ENCODE measurements around the gene IBTK. TPM values are rescaled to one million over a fixed set of nuclear protein-coding genes. Genes with fewer than 3 reads are reported as not detected.

Gene IBTK, protein sequence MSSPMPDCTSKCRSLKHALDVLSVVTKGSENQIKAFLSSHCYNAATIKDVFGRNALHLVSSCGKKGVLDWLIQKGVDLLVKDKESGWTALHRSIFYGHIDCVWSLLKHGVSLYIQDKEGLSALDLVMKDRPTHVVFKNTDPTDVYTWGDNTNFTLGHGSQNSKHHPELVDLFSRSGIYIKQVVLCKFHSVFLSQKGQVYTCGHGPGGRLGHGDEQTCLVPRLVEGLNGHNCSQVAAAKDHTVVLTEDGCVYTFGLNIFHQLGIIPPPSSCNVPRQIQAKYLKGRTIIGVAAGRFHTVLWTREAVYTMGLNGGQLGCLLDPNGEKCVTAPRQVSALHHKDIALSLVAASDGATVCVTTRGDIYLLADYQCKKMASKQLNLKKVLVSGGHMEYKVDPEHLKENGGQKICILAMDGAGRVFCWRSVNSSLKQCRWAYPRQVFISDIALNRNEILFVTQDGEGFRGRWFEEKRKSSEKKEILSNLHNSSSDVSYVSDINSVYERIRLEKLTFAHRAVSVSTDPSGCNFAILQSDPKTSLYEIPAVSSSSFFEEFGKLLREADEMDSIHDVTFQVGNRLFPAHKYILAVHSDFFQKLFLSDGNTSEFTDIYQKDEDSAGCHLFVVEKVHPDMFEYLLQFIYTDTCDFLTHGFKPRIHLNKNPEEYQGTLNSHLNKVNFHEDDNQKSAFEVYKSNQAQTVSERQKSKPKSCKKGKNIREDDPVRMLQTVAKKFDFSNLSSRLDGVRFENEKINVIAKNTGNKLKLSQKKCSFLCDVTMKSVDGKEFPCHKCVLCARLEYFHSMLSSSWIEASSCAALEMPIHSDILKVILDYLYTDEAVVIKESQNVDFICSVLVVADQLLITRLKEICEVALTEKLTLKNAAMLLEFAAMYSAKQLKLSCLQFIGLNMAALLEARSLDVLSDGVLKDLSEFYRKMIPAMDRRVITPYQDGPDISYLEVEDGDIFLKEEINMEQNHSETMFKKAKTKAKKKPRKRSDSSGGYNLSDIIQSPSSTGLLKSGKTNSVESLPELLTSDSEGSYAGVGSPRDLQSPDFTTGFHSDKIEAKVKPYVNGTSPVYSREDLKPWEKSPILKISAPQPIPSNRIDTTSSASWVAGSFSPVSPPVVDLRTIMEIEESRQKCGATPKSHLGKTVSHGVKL (N-terminal part only)
- total RNA-seq (2021) (20.4 to 24.1 TPM (median 21.0 TPM) in 3 replicates), Bru-seq, nascent RNA (percentile 84 among the genes with signal in this experiment)
- long read RNA-seq, experiment 1, full-length matches to known transcripts = 49 of 110 reads
- long read RNA-seq, experiment 1, partial matches to known transcripts = 25 of 110 reads
- long read RNA-seq, experiment 1, other reads (novel, unspliced or antisense) = 36 of 110 reads
- long read RNA-seq, experiment 2, full-length matches to known transcripts = 5 of 34 reads
- long read RNA-seq, experiment 2, partial matches to known transcripts = 16 of 34 reads
- long read RNA-seq, experiment 2, other reads (novel, unspliced or antisense) = 13 of 34 reads
- long read RNA-seq, experiment 3, partial matches to known transcripts = 13 of 13 reads
- long read RNA-seq, experiment 3, other reads (novel, unspliced or antisense) = 0 of 13 reads

DNA sequence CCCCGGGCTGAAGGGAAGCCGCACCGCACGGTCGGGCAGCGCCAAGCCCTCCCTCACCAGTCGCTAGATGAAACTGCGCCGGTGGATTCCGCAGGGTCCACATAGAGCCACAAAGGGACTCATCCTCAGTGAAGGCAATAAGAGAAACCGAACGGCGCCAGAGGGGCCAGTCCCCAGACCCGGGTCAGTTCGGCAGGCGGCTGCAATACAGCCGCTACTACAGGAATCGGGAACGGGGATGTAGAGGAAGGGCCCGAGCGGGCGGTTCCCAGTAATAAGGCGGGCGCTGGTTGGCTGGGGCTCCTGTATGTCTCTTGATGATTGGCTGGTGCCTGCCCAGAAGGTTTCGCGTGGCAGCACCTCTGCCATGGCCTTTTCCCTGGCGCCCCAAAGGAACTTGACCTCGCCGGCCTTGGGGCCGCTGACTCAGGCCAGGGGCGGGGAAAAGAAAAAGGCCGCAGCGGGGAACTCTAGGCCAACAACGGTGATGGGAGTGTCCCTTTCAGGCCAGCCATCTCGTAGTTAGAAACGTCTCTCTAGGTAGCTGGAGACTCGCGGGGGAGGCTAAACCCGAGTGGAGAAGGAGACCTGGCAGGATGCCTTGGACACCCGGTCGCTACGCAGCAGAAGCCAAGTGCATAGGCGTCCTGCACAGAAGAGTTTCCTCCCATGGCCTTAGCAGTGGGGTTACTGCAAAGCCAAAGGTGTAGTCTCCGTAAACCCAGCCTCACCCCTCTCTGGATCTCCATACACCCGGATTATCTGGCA, at the start of gene IBTK:
Gene IBTK, minus strand, starts transcription at position 240 of the 768 bp plus-strand sequence. CDS start 7,258 bp downstream, outside the sequence.
- peaks cover 12% of the 10 kb centered on the region for H3K36me3 Mint-ChIP-seq
- ATAC-seq (peak; percentile 89), DNase-seq (ENCODE audit: low spot score) (peak; percentile 91)
- TF ChIP-seq ZNF121 (CRISPR knock-in tag; IDR thresholded peaks at IDR 0.05) = no peak
- no peak for TF ChIP-seq SOX15 (CRISPR knock-in tag; IDR thresholded peaks at IDR 0.05)
- TF ChIP-seq ZNF263 (CRISPR knock-in tag; IDR thresholded peaks at IDR 0.05; ENCODE audit: low read depth) = 0 out of 2 replicates have a peak, but pooled peaks have one; percentile 39
- peak; percentile 88 for TF ChIP-seq NFYB (CRISPR knock-in tag; conservative IDR thresholded peaks at IDR 0.05; ENCODE audit: low read depth)
- TF ChIP-seq SP1 (CRISPR knock-in tag; conservative IDR thresholded peaks at IDR 0.05) = peak; percentile 80
- TF ChIP-seq, protein P1, sequence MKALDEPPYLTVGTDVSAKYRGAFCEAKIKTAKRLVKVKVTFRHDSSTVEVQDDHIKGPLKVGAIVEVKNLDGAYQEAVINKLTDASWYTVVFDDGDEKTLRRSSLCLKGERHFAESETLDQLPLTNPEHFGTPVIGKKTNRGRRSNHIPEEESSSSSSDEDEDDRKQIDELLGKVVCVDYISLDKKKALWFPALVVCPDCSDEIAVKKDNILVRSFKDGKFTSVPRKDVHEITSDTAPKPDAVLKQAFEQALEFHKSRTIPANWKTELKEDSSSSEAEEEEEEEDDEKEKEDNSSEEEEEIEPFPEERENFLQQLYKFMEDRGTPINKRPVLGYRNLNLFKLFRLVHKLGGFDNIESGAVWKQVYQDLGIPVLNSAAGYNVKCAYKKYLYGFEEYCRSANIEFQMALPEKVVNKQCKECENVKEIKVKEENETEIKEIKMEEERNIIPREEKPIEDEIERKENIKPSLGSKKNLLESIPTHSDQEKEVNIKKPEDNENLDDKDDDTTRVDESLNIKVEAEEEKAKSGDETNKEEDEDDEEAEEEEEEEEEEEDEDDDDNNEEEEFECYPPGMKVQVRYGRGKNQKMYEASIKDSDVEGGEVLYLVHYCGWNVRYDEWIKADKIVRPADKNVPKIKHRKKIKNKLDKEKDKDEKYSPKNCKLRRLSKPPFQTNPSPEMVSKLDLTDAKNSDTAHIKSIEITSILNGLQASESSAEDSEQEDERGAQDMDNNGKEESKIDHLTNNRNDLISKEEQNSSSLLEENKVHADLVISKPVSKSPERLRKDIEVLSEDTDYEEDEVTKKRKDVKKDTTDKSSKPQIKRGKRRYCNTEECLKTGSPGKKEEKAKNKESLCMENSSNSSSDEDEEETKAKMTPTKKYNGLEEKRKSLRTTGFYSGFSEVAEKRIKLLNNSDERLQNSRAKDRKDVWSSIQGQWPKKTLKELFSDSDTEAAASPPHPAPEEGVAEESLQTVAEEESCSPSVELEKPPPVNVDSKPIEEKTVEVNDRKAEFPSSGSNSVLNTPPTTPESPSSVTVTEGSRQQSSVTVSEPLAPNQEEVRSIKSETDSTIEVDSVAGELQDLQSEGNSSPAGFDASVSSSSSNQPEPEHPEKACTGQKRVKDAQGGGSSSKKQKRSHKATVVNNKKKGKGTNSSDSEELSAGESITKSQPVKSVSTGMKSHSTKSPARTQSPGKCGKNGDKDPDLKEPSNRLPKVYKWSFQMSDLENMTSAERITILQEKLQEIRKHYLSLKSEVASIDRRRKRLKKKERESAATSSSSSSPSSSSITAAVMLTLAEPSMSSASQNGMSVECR (CRISPR knock-in tag; IDR thresholded peaks at IDR 0.05; ENCODE audit: borderline replicate concordance) = 0 out of 2 replicates have a peak, but pooled peaks have one; percentile 56
- peak; percentile 23; the same call in 1 of the 2 replicates for TF ChIP-seq CREM (CRISPR knock-in tag; IDR thresholded peaks at IDR 0.05)
- 0 out of 2 replicates have a peak, but pooled peaks have one; percentile 7 for TF ChIP-seq RELA (CRISPR knock-in tag; IDR thresholded peaks at IDR 0.05; ENCODE audit: borderline replicate concordance)
- TF ChIP-seq, protein P2, sequence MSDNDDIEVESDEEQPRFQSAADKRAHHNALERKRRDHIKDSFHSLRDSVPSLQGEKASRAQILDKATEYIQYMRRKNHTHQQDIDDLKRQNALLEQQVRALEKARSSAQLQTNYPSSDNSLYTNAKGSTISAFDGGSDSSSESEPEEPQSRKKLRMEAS (CRISPR knock-in tag; IDR thresholded peaks at IDR 0.05) = peak; percentile 62
- peak; percentile 39; the same call in 1 of the 2 replicates for TF ChIP-seq FOXP1 (CRISPR knock-in tag; IDR thresholded peaks at IDR 0.05; ENCODE audit: borderline replicate concordance)
- TF ChIP-seq SMAD3 (CRISPR knock-in tag; IDR thresholded peaks at IDR 0.05; ENCODE audit: borderline replicate concordance) = 0 out of 2 replicates have a peak, but pooled peaks have one; percentile 41
- TF ChIP-seq, protein P3, sequence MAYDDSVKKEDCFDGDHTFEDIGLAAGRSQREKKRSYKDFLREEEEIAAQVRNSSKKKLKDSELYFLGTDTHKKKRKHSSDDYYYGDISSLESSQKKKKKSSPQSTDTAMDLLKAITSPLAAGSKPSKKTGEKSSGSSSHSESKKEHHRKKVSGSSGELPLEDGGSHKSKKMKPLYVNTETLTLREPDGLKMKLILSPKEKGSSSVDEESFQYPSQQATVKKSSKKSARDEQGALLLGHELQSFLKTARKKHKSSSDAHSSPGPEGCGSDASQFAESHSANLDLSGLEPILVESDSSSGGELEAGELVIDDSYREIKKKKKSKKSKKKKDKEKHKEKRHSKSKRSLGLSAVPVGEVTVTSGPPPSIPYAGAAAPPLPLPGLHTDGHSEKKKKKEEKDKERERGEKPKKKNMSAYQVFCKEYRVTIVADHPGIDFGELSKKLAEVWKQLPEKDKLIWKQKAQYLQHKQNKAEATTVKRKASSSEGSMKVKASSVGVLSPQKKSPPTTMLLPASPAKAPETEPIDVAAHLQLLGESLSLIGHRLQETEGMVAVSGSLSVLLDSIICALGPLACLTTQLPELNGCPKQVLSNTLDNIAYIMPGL (CRISPR knock-in tag; IDR thresholded peaks at IDR 0.05) = peak; percentile 12; the same call in 1 of the 2 replicates
- TF ChIP-seq TP53 (CRISPR knock-in tag; IDR thresholded peaks at IDR 0.05) = peak; percentile 66; the same call in 1 of the 2 replicates
- TF ChIP-seq, protein P4, sequence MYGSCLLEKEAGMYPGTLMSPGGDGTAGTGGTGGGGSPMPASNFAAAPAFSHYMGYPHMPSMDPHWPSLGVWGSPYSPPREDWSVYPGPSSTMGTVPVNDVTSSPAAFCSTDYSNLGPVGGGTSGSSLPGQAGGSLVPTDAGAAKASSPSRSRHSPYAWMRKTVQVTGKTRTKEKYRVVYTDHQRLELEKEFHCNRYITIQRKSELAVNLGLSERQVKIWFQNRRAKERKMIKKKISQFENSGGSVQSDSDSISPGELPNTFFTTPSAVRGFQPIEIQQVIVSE (CRISPR knock-in tag; IDR thresholded peaks at IDR 0.05; ENCODE audit: borderline replicate concordance) = no peak
- 0 out of 2 replicates have a peak, but pooled peaks have one; percentile 39 for TF ChIP-seq MYBL2 (CRISPR knock-in tag; IDR thresholded peaks at IDR 0.05)
- TF ChIP-seq NFE2L1 (CRISPR knock-in tag; IDR thresholded peaks at IDR 0.05) = no peak
- TF ChIP-seq, protein P5, sequence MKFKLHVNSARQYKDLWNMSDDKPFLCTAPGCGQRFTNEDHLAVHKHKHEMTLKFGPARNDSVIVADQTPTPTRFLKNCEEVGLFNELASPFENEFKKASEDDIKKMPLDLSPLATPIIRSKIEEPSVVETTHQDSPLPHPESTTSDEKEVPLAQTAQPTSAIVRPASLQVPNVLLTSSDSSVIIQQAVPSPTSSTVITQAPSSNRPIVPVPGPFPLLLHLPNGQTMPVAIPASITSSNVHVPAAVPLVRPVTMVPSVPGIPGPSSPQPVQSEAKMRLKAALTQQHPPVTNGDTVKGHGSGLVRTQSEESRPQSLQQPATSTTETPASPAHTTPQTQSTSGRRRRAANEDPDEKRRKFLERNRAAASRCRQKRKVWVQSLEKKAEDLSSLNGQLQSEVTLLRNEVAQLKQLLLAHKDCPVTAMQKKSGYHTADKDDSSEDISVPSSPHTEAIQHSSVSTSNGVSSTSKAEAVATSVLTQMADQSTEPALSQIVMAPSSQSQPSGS (CRISPR knock-in tag; IDR thresholded peaks at IDR 0.05; ENCODE audit: borderline replicate concordance, low read depth) = 0 out of 2 replicates have a peak, but pooled peaks have one; percentile 10
- ChIA-PET CTCF (interaction anchor here (0.9 to 1.4 kb wide), 2 partner anchors 116 to 818 kb away, joined by 3 to 6 read pairs; partner anchors contain the start of genes TPBG and UBE3D), POLR2A (interaction anchor here (1.2 kb wide), 1 partner anchor 818 kb away, joined by 5 read pairs; the partner anchor contains the start of gene UBE3D)
- peaks cover 32% of the 10 kb centered on the region for H3K4me1 Mint-ChIP-seq
- peak within 1 kb of the TSS; percentile 96 for H3K4me3 Mint-ChIP-seq
- H3K27me3 Mint-ChIP-seq (ENCODE audit: low read depth) = no peaks in the 10 kb centered on the region
- peak within 1 kb of the TSS; percentile 96 for H3K27ac Mint-ChIP-seq
- 0 out of 2 replicates have a peak, but pooled peaks cover 4% of the 10 kb centered on the region for H3K9me3 Mint-ChIP-seq

Measured in WTC11 (cell line).